IPS-NIHi11 (cell line): ENCODE data around the gene GGT7.
"Not testable (repeated sequence)": the region's sequence is repeated elsewhere in the genome, so short reads cannot be mapped to it uniquely, and the experiment has no call there.

ENCODE experiments used
- DNase-seq: peaks from one replicate; pipeline ENCODE4 v3.0.0; 2012; ENCODE audit warnings: mixed read lengths, low spot score

Gene GGT7

GRCh38 chr20:34872622-34873224, at the start of gene GGT7:
TSS of gene GGT7 (minus strand) at chr20:34872856. CDS start at chr20:34872815, 41 bp downstream.
- peak; percentile 90 for DNase-seq

- DNase-seq: no peak
Measured at GRCh38 chr20:34921436-34921835, 48.8 kb upstream of the GGT7 start.

- no peak for DNase-seq
Measured at GRCh38 chr20:34920055-34920454, 47.4 kb upstream of the GGT7 start.

- no peak for DNase-seq
Measured at GRCh38 chr20:34916774-34917354, 44.2 kb upstream of the GGT7 start.

- DNase-seq: no peak
Measured at GRCh38 chr20:34915749-34916455, 43.2 kb upstream of the GGT7 start.

GRCh38 chr20:34915131-34915530, 42.5 kb upstream of the GGT7 start:
- DNase-seq: no peak

GRCh38 chr20:34907616-34908469, 35.2 kb upstream of the GGT7 start:
- peak; percentile 22 for DNase-seq

GRCh38 chr20:34904202-34904621, 31.6 kb upstream of the GGT7 start:
- no peak for DNase-seq

GRCh38 chr20:34898731-34899130, 26.1 kb upstream of the GGT7 start:
- not testable (repeated sequence) for DNase-seq

GRCh38 chr20:34898129-34898528, 25.5 kb upstream of the GGT7 start:
- not testable (repeated sequence) for DNase-seq

GRCh38 chr20:34896086-34896621, 23.5 kb upstream of the GGT7 start:
- DNase-seq: no peak

- DNase-seq: no peak
Measured at GRCh38 chr20:34895465-34895864, 22.8 kb upstream of the GGT7 start.

GRCh38 chr20:34894723-34895122, 22.1 kb upstream of the GGT7 start:
- DNase-seq: no peak

GRCh38 chr20:34892671-34893070, 20.0 kb upstream of the GGT7 start:
- DNase-seq: no peak

GRCh38 chr20:34891166-34892062, 18.8 kb upstream of the GGT7 start:
- no peak for DNase-seq

GRCh38 chr20:34888468-34888867, 15.8 kb upstream of the GGT7 start:
- no peak for DNase-seq

GRCh38 chr20:34887023-34887422, 14.4 kb upstream of the GGT7 start:
- no peak for DNase-seq

GRCh38 chr20:34886122-34886521, 13.5 kb upstream of the GGT7 start:
- no peak for DNase-seq

- DNase-seq: no peak
Measured at GRCh38 chr20:34884260-34884659, 11.6 kb upstream of the GGT7 start.

- DNase-seq: no peak
Measured at GRCh38 chr20:34883809-34884208, 11.2 kb upstream of the GGT7 start.

GRCh38 chr20:34883087-34883688, 10.5 kb upstream of the GGT7 start:
- DNase-seq: no peak
